ENCODE results near the gene CCR2.

DNA sequence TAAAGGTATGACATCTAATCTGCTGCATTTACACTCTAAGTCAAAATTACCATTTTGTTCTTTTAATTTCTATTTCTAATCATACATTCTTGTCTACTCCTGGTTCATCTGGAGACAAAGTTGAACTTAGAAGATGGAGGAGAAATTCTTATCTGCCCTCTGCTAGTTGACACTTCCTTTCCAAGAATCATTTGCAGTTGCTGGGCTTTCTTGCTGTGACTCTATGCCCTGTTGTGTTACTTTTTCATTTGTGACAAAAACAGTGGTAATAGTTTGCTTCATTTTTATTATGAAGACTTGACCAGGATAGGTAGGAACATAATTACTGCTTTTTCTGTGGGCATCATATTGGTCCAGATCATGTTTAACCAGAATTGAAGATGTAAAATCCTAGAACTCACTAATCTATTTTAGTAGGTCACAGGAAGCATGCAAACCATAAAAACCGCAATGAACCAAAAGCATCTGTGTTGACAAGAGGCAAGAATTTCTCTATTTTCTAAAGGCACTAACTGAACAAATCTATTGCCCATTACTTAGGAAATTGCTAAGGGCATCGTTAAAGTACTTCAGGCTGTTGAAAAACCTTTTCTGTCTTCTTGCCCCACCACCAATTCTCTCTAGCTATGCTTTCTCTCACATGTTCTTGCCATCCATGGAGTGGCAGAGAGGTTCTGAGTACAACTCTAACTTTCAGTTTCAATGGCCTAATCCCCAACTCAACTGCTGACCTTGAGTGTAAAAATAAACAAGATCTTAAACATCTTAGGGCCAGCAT is 4.2 kb upstream of the CCR2 start:
- TF ChIP-seq, protein P1, sequence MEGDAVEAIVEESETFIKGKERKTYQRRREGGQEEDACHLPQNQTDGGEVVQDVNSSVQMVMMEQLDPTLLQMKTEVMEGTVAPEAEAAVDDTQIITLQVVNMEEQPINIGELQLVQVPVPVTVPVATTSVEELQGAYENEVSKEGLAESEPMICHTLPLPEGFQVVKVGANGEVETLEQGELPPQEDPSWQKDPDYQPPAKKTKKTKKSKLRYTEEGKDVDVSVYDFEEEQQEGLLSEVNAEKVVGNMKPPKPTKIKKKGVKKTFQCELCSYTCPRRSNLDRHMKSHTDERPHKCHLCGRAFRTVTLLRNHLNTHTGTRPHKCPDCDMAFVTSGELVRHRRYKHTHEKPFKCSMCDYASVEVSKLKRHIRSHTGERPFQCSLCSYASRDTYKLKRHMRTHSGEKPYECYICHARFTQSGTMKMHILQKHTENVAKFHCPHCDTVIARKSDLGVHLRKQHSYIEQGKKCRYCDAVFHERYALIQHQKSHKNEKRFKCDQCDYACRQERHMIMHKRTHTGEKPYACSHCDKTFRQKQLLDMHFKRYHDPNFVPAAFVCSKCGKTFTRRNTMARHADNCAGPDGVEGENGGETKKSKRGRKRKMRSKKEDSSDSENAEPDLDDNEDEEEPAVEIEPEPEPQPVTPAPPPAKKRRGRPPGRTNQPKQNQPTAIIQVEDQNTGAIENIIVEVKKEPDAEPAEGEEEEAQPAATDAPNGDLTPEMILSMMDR (IDR thresholded peaks at IDR 0.05) = no peak
- no peak for TF ChIP-seq ZFX (IDR thresholded peaks at IDR 0.05; ENCODE audit: borderline replicate concordance)
